ENCODE results near the gene LRRC71.

DNA sequence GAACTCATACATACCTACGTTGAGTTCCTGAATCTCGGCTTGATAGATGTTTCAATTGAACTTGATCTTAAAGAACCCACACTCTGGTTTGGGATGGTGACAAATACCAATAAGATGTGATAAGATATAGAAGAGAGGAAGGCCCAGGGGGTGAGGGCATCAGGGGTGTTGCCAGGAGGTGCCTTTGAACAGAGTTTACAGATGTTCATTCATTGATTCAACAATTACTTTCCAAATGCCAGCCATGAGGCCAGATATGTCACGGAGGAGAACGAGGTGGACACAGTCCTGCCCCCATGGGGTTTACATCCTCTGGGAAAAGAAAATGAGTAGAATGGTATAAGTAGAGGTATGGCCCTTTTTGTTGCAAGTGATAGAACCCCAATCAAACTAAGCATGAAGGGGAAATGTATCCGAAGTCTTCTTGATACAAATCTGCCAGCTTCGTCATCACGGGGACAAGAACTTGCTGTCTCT, 659 bp downstream of the LRRC71 start:
- no peak for TF ChIP-seq CSRNP3 (CRISPR knock-in tag; IDR thresholded peaks at IDR 0.05)
- no peak for TF ChIP-seq ARNTL (CRISPR knock-in tag; IDR thresholded peaks at IDR 0.05; ENCODE audit: borderline replicate concordance, low read depth)
- no peak for TF ChIP-seq ZFP3 (CRISPR knock-in tag; IDR thresholded peaks at IDR 0.05)
- no peak for TF ChIP-seq ZNF565 (CRISPR knock-in tag; conservative IDR thresholded peaks at IDR 0.05; ENCODE audit: low read depth)
- TF ChIP-seq BACH2 (CRISPR knock-in tag; IDR thresholded peaks at IDR 0.05; ENCODE audit: borderline replicate concordance): no peak

Data from SK-N-SH treated with all-trans-retinoic acid at 6 μM for 48 hours (cell line).